Daoy (cell line): ENCODE measurements around the gene ZG16B. TPM values are rescaled to one million over a fixed set of nuclear protein-coding genes. Genes with fewer than 3 reads are reported as not detected.

Experiments
- DNase-seq: peaks from one replicate; pipeline ENCODE4 v3.0.0-alpha.2; 2015; ENCODE audit warnings: low read depth
- total RNA-seq: library from RNA; depleted of rRNA; stranded (reverse); fragments of >200 nt; shearing (Covaris generic); gene quantifications from 2 replicates; pipeline ENCODE4 v1.2.3, GENCODE V29; 2014

The ZG16B gene
- total RNA-seq, 1 experiment from 2014 or later, result 0.17 TPM

DNA sequence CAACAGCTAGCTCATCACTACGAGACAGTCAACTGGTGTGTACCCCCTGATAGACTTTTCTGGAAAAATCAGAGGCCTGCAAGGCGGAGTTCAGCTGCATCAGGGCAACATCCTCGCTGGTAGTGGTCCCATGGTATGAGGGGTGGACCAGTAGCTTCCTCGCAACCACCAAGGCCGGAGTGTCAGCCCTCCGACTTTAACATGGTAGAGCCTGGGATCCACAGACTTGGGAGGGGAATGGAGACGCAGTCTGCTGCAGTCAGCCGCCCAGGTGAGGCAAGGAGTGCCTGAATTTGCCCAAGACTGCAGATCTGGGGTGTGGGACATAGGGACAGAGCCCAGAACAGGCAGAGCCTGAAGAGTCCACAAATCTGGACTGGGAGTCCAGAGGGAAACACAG lies 13.4 kb downstream of the ZG16B start:
- DNase-seq, result no peak

DNA sequence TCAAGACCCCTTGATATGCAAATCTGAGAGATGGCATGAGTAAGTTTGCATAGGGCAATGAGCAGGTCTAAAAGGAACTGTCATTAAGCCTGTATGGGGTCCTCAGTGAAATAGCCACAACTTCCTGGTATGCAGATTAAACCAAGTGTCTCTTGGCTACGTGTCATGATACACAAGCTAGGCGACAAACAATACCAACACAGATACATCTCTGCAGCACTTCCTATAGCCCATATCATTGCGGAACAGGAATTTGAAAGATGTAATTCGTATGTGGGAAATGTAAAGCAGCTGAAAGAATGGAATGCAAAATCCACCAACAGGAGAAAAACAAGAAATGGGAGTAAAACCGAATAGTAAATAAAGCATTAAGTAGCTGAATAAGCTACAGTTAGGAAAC lies 15.0 kb downstream of the ZG16B start:
- DNase-seq, result no peak

DNA sequence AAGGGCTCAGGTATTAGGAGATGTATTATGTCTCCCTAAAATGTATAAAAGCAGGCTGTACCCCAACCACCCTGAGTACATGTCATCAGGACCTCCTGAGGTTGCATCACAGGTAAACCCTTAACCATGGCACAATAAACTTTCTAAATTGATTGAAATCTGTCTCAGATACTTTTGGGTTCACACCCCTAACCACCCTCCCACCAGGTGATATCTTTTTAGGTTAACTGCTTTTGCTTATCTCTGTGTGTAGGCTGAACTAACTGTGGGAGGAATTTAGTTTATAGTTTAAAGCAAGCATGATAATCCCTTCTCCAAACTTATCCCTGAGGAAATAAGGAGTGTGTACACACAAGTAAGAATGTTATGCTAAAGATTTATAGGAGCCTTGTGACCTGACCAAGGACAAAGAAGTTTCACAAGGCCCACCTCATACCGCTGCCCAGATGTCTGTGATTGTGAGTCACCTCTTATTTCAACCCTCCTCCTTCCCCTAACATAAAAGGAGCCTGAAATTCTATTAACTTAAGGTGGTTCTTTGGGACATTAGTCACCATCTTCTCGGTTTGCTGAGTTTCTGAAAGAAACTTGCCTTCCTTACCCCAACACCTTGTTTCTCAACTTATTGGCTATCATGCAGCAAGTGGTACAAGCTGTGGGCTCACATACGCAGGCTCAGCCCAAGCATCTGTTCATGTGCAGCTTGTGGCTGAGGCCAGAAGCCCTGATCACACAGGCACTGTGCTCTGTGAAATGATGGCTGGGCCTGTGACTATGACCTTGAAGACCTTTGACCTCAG lies 16.6 kb downstream of the ZG16B start:
- DNase-seq, result peak; percentile 48

DNA sequence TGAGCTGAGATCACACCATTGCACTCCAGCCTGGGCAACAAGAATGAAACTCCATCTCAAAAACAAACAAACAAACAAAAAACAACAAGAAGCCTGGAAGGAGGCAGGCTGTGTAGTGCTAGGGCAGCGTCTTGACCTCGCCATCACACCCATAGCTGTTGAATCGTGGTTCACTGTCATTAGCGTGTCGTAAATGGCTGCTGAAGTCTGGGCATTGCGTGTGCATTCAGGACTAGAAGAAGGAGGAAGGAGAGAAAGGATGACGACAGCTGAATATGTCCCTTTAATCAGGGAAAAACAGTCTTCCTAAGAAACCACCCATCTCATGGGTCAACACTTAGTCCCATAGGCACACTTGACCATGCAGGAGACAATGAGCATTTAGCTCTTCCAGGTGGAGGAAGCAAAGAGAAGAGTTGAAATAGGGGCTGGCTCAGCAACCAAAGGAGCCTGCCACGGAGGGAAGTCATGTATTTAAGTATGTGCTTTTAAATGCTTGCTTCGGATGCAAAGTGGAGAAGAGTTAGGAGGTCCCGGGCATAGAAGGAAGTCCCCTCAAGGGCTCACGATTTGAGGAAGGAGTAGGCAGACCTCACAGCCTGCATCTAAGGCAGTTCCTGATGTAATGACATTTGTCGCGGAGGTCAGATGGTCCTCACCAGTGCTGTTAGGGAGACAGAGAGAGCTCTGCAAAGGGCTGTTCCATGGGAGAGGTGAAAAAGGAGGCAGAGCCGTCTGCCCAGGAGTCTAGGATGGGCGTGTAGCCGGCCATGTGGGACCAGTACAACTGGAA lies 19.0 kb downstream of the ZG16B start:
- no peak for DNase-seq

DNA sequence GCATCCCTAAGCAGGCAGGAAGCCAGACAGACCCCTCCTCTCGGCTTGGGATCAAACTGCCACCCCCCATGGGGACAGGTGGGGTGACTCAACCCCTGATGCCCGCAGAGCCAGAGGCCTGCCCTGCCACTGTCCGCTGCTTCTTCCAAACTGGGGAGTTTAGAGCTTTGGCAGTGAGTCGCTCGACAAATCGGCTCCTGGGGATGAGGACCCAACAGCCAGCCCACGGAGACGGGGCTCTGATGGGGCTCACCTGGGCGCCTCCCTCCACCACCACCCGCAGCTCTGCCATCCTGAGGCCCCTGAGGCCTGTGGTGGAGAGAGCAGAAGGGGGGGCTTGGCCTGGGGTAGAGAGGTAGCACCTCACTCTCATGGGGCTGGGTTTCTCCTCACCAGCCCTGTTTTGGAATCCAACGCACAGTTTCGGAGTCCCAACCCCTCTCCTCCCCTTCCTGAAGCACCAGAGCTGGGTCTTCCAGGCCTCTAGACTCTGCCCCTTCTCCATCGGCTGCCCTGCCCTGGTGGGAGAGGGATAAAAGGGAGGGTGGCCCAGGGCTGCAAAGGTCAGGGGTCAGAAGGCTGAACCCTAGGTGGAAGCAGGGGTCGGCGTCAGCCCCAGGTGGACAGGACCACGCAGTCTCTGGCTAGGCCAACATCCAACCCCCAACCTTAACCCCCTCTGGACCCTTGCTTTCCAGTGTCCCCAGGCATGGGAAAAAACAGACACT lies 22.1 kb downstream of the ZG16B start:
- no peak for DNase-seq

DNA sequence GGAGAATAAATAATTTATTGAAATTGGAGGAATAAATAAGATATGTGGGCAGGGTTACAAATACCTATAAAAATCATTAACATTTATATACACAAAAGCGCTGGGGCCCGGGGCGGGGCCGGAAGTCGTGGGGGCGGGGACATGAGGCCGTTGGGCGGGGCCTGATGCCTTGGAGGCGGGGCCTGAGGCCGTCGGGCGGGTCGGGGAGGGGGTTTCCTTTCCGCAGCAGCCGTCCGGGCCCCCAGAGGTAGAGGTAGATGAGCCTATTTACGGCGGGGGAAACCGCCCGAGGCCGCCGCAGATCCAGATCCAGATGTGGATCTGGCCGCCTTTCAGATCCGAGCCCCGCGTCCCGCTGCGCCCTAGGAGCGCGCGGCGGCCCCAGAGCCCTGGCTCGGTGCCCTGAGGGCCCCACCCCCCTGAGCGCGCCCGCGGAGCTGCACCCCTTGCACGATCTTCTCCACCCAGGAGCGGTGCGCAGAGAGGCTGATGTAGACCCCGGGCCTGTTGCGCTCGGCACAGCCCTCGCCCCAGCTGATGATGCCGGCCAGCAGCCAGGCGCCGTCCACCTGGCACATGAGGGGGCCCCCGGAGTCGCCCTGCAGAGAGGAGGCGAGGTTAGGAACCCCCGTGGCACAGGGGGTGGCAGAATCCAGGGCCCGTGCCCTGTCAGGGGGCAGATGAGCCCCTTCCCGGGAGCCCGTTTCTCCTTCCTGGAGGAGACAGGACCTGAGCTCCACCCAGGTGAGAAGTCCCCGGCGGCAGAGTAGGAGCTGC lies 22.8 kb downstream of the ZG16B start:
- DNase-seq, result no peak

DNA sequence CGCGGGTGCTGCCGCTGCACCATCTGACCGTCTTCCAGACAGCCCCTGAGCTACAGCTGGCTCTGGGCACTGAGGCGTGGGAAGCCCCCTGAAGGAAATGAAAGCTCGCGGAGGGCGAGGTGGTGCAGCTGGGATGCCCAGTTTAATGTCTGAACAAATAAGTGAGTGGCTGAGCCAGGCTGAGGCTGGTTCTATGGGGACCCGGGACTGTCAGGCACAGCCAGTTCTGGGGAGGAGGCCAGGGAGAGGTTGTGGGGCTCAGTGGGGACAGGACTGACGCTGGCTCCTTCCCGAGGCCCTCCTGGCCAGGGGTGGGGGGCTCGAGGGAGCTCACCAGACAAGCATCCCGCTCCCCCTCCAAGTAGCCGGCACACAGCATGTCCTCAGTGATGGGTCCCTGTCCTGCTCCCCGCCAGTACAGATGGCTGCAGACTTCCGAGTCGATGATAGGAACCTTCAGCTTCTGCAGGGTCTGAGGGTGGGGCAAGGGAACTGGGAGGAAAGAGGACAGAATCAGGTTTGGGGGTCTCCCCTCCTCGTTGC lies 23.5 kb downstream of the ZG16B start:
- DNase-seq, result no peak

DNA sequence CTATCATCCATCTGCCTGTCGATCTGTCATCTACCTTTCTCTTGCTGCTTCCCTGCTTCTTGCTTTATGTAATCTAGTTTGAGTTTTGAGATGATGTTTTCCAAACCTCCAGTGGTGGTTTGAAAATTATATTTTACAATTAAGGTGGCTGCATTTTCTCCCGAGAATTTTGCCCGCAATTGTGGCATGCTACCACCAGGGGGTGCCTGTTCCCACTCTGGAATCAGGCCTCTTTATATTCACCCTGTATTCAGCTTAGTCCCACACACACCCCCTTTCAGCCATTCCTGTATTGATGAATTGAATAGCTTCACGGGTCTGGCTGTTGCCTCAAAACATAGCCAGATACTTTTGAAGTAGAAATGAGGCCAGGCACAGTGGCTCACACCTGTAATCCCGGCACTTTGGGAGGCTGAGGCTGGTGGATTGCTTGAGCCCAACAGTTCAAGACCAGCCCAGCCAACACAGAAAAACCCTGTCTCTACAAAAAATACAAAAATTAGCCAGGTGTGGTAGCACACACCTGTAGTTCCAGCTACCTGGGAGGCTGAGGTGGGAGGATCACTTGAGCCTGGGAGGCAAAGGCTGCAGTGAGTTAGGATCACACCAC lies 24.7 kb downstream of the ZG16B start:
- no peak for DNase-seq

DNA sequence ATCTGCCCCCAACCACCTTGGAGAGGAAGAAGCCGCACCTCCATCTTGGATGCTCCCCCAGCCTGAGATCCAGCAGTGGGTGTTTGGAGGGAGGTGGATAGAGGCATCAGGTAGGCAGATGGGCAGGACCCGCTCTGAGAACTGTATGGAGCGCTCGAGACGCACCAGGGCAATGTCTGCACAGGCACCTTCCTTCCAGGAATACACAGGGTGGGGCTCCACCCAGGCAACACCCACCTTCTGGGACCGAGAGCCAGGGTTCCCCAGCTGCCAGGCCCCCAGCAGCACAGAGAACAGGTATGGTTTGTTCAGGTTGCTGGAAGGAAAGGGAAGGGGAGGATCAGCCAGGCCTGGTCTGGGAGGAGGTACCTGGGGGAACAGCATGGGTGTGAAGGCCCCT lies 25.4 kb downstream of the ZG16B start:
- no peak for DNase-seq

DNA sequence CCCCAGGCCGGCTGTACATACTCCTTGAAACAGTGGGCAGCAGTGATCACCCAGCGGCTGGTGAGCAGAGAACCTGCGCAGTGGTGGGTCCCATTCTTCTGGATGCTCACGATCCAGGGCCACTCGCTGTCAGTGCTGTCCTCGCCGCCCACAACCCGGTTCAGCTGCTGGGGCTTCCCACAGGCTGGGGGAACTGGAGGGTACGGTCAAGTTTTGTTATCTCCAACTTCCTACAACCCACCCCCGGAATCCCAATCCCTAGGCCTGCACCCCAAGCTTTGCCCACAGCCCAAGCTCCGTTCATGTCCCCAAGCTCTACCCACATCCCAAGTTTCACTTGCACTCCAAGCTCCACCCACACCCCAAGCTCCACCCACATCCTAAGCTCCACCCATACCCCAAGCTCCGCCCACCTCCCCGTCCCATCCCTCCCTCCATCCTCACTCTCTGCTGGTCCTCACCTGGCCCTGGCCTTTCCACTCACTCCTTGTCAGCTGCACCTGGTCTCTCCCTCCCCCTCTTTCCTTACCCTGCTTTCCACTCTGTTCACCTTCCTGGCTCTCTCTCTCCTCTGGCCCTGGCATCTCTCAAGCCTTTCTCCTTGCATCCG lies 26.1 kb downstream of the ZG16B start:
- DNase-seq, result peak; percentile 27

DNA sequence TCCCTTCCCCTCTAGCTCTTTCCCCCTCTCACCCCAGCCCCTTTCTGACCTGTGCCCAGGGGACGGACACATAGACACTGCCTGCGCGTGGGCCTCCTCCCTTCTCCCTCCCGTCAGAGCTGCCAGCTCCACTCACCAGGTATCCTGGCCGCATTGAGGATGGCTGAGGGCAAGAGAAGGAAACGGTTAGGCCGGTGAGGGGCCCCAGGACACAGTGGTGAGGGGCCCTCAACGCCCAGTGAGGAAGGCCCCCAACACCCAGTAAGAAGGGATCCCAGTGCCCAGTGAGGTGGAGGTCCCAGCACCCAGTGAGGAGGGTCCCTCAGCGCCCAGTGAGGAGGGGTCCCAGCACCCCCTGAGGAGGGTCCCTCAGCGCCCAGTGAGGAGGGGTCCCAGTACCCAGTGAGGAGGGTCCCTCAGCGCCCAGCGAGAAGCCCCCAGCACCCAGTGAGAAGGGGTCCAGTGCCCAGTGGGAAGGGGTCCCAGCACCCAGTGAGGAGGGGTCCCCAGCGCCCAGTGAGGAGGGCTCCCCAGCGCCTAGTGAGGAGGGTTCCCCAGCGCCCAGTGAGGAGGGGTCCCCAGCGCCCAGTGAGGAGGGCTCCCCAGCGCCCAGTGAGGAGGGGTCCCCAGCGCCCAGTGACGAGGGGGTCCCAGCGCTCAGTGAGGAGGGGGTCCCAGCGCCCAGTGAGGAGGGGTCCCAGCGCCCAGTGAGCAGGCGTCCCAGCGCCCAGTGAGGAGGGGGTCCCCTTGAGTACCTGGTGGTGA lies 26.8 kb downstream of the ZG16B start:
- no peak for DNase-seq

DNA sequence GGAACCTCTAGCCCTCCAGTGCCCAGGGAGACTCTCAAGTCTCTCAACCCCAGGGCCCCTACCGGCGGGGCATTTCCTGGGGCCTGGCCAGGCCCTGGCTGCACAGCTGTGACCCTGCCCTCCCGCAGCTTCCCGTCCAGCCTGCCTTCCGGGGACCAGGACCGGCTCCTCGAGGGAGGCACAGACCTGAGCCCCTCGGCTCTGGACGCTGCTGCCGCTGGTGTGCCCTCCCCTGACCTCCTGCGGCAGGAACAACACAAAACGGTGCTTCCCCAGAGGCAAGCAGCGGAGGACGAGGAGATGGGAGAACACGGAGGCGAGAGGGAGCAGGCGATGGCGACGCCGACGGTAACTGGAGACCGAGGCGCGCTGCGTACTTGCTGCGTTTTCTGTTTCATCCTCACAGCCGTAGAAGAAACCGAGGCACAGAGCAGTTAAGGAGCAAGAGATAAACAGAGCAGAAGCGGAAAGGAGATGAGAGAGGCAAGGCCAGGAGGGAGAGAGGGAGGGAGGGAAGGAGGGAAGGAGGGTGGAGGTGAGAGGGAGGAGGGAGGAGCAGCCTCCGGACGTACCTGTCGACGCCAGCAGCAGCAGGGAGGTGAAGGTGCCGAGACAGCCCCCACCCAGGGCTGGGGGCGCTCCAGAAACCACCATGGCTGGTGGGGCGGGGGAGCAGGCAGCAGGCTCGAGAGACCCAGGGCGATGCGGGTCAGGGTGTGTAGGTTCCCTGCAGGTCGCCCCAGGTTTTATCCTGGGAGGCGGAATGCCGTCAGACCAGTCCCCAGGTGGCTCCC lies 27.5 kb downstream of the ZG16B start, which contains the start of gene PRSS22:
TSS of gene PRSS22 (minus strand) at position 720 of the 794 bp plus-strand sequence. CDS start at position 654, 66 bp downstream.
- peak; percentile 34 for DNase-seq

DNA sequence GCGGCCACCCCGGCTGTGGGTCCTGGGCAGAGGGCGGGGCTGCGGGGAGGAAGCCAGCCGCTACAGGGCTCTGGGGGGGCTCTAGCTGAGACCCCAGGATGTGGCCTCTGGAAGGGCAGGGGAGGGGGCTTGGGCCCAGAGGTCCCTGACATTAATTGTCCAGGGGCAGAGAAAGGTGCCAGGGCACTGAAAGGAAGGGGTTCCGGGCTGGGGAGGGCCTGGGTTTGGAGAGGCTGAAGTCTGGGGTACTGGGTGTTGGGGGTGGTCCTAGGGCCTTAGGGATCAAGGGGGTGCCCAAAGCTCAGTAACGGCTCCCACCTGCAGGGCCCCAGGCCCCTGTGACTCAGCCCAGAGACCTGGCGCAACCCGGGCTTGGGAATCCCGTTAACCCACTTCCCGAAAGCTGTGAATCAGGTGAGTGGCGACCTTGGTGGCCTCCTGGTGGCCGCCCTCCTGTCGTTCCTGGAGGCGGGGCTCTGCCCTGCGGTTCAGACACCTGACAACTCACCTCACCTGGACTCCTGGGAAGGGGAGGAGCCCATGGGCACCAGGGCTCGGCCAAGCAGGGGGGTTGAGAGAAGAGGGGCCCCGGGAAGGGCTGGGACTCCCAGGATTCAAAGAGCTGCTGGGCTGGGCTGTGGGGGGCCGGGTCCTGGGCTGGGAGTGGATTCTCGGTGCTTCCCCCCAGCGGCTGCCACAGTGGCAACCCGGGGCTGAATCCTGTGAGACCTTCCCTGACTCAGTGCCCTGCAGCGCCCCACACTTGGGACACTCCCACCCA lies 28.3 kb downstream of the ZG16B start:
- DNase-seq, result peak; percentile 40

DNA sequence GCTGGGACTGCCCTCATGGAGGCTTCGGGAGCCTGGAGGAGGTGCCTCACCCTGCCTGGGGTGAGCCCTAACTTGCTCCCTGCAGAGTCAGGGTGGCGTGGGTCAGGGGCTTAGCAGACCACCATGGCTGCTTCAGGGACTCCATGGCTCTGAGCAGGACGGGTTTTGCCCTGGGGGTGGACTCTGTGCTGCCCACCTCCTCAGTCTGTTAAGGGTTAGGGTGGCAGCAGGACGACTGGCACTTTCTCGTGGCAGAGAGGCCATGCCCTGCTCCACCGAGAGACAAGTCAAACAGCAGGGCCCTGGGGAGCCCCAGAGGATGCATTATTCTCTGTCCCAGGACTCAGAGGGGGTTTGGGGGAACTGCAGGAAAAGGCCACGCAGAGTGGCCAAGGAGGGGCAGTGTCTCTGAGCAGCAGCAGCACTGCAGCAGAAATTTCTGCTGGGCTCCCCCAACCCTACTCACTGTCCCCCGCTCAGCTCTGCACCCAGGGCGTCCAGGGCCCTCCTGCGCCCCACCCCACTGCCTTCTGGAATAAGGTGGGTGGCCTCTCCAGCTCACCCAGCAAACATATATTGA lies 29.7 kb downstream of the ZG16B start:
- DNase-seq, result no peak

DNA sequence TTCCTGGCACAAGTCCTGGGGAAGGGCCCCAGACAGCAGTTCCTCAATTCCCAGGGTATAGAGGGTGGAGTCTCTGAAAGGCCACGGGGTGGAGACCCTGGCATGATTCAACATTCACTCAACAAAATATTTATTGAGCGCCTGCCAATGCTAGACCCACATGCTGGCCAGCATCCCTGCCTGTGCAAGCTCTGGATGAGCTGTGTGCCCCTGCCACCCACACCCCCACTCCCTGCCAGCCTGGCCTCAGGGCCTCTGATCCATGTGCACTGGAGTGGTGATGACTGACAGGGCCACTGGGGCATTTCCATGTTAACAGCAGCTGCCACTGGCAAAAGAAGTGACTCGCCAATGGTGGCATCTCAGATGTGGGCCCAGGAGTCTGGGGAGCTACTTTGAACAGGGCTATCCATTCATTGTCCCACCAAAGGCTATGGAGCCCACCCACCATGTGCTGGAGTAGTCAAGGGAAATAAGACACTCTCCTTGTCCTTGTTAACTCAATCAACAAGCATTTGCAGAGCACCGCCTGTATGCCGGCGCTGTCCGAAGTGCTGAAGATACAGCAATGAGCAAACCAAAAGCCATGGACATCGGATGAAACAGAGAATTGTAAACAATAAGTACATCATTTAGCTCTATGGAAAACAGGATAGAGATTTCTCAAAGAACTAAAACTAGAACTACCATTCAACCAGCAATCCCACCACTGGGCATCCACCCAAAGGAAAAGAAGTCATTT lies 30.9 kb downstream of the ZG16B start:
- DNase-seq, result peak; percentile 22

DNA sequence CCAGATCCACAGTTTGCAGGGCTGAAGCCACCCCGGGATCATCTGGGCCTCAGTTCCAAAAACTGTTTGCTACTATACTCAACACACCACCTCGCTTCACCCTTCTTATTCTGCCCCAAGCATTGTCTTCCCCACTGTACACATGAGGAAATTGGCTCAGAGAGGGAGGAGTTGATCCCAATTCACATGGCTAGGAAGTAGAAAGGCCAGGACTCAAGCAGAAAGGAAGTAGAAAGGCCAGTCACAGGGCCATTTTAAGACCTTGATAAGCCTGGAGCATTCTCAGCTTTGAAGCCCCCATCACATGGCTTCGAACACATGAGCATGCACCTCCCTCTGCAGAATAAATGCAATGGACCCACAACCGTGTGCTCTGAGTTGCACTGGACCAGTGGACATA lies 35.5 kb downstream of the ZG16B start:
- no peak for DNase-seq

DNA sequence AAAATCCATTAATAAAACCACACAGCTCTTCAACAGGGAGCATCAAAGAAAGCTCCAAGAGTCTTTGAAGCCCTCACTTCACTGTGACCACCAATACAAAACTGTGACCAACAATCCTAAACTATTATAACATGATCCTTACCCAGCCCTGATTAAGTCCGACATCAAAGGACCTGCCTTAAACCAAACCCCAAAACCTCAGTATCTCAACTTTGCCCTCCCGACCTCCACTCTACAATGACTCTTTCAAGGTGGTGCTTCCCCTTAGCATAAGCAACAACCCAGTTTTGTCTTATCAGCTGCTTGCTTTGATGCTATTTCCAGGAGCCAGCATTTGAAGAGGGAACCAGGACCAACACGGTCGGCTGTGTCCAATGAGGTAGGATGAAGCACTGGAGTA lies 36.3 kb downstream of the ZG16B start:
- no peak for DNase-seq
